ENCODE measurements around the gene STARD13.

The STARD13 gene

GRCh38 chr13:33275916-33276315, 9.6 kb downstream of the STARD13 start:
- DNase-seq: no peak

DNA sequence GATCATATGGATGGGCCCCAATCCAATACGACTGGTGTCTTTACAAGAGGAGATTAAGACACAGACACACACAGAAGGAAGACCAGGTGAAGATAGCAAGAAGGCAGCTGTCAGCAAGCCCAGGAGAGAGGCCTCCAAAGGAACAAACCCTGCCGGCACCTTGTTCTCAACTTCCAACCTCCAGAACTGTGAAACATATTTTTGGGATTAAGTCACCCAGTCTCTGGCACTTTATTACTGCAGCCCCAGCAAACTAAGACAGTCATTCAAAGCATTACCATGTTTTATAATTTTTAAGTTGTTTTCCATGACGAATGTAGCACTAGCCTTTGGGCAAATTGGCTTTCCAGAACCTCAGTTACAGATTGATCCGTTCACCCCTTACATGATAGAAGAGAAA, 11.3 kb downstream of the STARD13 start:
- DNase-seq: no peak

DNA sequence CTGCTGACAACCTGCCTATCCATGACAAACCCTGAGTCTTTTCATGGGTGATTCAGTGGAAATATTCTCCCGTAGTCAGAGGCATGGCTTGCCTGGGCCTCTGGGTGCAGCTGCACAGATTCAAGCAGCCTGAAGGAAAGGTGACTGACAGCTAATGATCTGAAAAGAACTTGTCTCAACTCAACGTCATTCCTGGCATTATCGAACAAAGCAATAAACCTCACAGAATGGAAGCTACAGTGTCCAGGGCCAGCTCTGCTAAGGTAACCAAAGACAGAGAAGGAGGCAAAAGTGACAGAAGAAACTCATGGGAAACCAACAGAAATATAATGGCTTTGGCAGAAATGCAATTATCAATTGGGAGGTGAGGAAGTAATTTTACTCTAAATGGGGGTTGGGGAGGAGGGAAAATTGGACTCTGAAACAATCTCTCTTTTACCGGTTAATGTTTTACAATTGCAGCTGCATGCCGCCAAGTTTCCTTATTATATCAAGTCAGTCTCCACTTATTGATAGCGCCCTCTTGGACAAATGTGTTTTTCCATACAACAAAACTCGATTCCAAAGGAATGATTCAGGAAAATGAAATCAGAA, 12.9 kb downstream of the STARD13 start:
- DNase-seq: no peak

DNA sequence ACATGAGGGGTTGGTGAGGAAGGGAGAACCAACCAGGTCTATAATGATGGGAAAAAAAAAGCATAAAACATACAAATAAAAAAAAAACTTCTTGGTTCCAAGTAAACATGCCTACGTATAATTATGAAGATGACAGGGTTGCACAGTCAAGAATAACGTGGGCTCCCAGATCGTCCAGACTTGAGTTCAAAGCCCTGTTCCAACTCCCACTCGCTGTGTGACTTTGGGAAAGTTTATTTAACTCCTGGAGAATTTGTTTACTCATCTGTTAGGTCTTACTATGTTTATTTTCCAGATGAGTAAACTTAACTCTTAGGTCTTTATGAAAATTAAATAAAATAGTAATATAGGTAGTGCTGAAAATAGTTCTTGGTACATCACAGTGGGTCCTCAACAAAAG, 13.8 kb downstream of the STARD13 start:
- DNase-seq: no peak

DNA sequence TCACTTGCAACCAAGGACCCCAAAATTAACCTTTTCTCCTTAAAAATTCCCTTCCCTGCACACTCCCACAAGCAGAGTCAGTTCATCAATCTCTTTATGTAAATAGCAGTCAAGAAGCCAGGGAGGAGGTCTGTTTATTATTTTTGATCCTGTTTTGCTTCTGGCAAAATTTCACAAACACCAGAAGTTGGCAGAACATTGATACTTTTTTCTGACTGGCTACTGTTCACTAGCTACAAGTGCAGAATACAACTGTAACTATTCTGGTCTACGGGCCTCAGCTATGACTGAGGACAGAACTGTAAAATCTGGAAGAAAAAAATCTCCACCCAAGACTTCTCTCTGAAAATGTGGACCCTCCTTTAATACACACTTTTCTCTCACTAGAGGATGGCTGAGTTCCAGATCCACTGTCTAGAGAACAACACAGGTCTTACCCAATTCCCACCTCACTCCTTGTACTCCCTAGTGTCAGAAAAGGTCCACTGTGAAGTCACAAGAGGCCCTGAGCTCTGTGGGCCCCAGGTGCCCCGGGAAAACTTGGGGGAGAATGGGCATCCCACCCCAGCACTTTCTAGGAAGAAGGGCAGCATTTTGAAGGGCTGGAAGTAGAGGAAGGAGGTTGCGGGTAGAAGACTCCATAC, 14.5 kb downstream of the STARD13 start:
- DNase-seq: peak; percentile 70

DNA sequence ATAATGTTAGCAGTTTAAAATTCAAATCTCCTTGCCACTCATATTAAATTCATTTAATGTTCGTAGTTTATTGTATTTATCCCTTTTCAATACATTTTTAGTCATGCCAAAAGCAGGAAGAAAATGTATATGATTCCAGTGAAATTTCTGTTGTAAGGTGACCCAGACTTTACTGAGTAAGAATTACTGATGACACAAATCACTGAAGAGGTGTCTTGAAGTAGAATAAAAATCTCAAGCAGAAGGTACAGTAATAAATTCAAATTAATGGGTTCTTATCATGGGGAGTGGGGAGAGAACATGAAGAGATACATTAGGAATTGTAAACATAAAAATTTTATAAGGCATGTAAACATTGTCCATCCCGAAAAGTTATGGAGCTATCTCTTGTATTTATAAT, 19.9 kb downstream of the STARD13 start:
- no peak for DNase-seq

DNA sequence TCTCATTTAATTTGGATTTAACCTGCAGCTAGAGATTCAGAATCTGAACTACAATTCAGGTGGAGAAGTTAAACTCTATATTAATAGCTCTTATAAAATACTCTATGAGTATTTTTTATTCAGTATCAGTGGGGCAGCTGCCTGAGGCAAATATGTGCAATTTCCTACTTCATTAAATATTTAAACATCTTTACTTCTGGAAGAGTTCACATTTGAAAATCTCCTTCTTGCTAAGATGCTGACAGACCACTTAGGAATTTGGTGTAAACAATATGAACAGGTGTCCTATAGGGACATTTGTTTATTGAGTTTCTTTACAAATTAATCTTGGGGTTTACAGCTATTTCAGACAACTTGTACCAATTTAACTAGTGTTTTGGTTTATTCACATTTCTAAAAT, 20.4 kb downstream of the STARD13 start:
- DNase-seq: no peak

GRCh38 chr13:33264620-33264978, 21.0 kb downstream of the STARD13 start:
- no peak for DNase-seq

DNA sequence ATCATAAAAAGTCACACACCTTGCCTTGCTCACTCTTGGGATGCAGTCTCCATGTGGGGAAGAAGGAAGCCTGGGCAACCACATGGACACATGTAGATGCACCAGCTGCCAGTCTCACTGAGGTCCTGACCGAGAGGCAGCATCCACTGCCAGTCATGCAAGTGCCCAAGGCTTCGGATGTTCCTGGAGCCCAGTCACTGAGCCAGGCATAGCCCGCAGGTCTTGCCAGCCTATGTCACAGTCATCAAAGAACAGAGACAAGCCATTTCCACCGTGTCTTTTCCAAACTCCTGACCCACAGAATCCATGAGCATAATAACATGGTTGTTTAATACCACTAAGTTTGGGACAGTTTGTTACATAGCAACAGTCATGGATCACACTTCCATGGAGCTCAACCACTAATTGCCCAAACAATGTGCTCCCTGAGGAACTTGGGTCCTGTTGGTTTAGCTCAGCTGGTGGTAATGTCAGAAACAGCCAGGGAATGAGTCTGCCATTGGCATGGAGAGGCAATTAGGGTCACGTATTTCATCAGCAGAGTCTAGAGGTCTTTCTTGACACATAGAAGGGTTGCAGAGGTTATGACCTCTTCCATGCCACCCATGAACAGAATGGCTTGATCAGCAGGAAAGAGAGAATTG, 21.5 kb downstream of the STARD13 start:
- DNase-seq: no peak

GRCh38 chr13:33263484-33263883, 22.1 kb downstream of the STARD13 start:
- DNase-seq: no peak

GRCh38 chr13:33262997-33263396, 22.6 kb downstream of the STARD13 start:
- DNase-seq: no peak

- no peak for DNase-seq
These were observed 23.0 kb downstream of the STARD13 start for GRCh38 chr13:33262594-33262993.

DNA sequence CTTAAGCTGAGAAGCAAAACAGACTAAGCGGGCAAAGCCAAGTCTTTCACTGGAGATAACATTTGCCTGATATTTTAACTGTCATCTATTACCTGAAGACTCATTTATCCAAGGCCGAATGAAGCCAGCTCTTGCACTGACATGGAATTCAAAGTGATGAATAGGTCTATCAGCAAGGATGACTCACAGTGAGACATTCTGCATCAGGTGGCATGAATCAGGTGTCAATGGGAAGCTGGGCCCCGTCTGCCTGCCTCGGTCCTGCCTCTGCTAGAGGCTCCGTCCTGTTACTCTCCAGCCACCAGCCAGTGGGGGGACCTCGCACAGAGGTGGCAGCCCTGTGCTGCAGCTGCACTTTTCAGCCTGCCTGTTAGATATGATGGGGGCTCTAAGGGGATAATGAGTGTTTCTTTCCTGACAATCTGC, 23.5 kb downstream of the STARD13 start:
- DNase-seq: no peak

DNA sequence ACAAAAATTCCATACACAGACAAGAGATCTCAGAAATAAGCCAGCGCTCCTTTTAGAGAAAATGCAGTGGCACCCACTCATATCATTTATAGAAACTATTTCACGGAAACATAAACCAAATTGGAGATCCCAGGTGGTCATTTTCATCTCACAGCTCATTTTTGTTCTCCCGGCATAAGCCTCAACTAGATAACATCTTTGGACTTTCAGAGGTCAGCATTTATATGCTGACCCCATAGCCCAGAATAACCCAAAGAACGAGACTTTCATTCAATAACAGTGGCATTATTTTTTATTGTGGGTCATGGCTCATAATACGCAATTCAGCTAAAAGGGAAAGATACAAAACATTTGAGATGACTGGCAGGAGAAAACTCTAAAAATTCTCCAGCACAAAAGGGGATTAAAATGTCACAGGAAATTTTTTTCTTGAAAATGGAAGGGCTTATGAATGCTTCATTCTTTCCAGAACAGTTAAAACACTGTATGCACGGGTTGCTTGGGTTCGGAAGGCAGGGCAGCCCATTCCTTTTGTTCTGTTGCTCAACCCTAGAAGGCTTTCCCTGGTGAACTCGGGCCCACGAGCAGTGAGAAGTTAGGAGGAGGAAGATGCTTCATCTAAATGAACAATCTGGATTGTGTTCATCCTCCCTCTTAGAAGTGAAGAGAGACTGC, 24.0 kb downstream of the STARD13 start:
- DNase-seq: no peak

- peak; percentile 63 for DNase-seq
These were observed 25.1 kb downstream of the STARD13 start for GRCh38 chr13:33260168-33261098.

- no peak for DNase-seq
These were observed 26.3 kb downstream of the STARD13 start for GRCh38 chr13:33259296-33259695.

GRCh38 chr13:33258808-33259193, 26.8 kb downstream of the STARD13 start:
- DNase-seq: no peak

DNA sequence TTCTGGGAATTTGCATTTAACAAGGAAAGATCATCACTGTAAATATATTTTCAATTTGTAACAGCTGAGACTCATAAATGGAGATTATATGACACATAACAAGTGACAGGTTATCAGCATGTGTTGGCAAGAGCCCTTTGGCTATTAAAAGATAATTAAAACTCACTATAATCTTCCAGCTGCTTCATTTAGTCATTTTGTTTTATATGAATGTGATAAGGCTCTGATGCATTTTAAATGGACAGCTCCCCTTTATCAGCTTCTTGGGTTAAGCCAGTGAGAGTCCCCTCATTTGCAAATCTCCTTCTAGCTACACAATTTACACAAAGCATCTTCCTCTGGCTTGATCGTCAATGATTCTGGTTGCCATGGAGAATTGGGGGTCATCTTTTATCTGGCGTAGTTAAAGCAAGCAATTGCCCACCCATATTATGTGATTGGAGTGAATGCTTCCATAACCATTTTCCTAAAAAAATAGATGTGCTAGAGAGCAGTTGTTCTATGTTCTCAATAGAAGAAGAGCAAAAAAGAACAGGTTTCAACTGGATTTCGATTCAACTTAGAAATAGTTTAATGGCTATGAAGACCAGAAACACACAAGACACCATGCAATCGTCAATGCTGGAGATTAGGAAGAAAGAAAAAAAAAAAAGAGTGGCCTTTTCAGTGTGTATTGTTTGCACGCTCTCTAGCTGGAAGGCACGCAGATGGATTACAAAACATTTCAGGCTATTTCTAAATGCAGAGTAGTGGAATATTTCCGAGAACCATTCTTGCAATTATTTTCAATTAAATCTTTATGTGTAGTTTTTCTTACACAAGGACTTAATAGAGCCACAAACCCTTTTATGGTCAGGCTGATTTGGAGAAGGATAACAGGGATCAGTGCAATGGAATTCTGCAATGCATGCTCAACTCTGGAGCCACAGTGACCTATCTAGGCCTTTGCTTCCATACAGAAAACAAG, 27.4 kb downstream of the STARD13 start:
- no peak for DNase-seq

GRCh38 chr13:33256148-33256840, 29.3 kb downstream of the STARD13 start:
- no peak for DNase-seq

- no peak for DNase-seq
These were observed 33.4 kb downstream of the STARD13 start for GRCh38 chr13:33252135-33252534.

DNA sequence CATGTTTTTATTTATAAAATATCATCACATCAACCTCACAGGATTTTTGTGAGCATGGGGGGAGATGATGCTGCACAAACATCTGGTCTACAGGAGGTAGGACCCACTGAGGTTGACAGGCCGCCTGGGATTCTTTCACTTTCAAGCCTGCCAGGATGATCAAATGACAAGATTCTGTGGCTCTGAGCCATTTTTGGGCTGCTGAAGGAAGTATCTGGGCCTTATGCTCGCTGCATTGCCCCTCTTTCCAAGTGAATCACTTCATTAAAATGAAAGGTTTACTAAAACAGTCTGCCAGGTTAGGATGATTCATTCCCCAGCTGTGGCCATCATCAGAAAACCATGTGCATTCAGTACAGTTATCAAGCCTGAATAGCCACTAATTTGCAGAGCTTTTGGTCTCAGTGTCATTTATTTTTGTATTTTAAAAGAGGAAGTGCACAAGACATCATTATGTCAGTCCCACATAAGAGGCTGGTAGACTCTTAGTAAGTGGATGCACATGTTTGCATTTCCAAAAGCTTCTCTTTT, 34.4 kb downstream of the STARD13 start:
- DNase-seq: peak; percentile 93
